Activated T-cell treated with anti-CD3 and anti-CD28 coated beads, Interleukin-2, amount 50 U/mL, for 48 hours (primary cell): ENCODE data around the gene MCRS1.

Experiments used
- DNase-seq, 2 experiments: peaks; one replicate each; pipeline ENCODE4 v3.0.0-alpha.2; 2020

The MCRS1 gene

GRCh38 chr12:49554266-49554665, 13.7 kb downstream of the MCRS1 start:
- no peak for DNase-seq

- no peak for DNase-seq
Measured at GRCh38 chr12:49553512-49554088, 14.3 kb downstream of the MCRS1 start.

- DNase-seq, result no peak
Measured at GRCh38 chr12:49552899-49553298, 15.0 kb downstream of the MCRS1 start.

GRCh38 chr12:49552425-49552824, 15.5 kb downstream of the MCRS1 start:
- DNase-seq, result no peak

- DNase-seq, result no peak
Measured at GRCh38 chr12:49552014-49552413, 15.9 kb downstream of the MCRS1 start.

- no peak for DNase-seq
Measured at GRCh38 chr12:49550693-49551252, 17.2 kb downstream of the MCRS1 start.

GRCh38 chr12:49549735-49550692, 17.9 kb downstream of the MCRS1 start:
- DNase-seq, result no peak

- peak; percentile 51 to 65 for DNase-seq
Measured at GRCh38 chr12:49548822-49549648, 18.9 kb downstream of the MCRS1 start.

- DNase-seq, result no peak
Measured at GRCh38 chr12:49548481-49548821, 19.5 kb downstream of the MCRS1 start.

- DNase-seq, result no peak
Measured at GRCh38 chr12:49547090-49547690, 20.8 kb downstream of the MCRS1 start.

- DNase-seq, result no peak
Measured at GRCh38 chr12:49546481-49546880, 21.5 kb downstream of the MCRS1 start.

- no peak for DNase-seq
Measured at GRCh38 chr12:49545815-49546214, 22.1 kb downstream of the MCRS1 start.

GRCh38 chr12:49543914-49544815, 23.8 kb downstream of the MCRS1 start:
- DNase-seq, result no peak

GRCh38 chr12:49543221-49543913, 24.6 kb downstream of the MCRS1 start:
- no peak for DNase-seq

GRCh38 chr12:49542592-49543160, 25.3 kb downstream of the MCRS1 start:
- no peak for DNase-seq

- no peak for DNase-seq
Measured at GRCh38 chr12:49541911-49542505, 25.9 kb downstream of the MCRS1 start.

- DNase-seq, result peak; percentile 13 to 19
Measured at GRCh38 chr12:49541140-49541861, 26.6 kb downstream of the MCRS1 start.

- DNase-seq, result peak; percentile 17
Measured at GRCh38 chr12:49540229-49541139, 27.5 kb downstream of the MCRS1 start.
